ENCODE measurements around the gene PPEF2.
"Not testable (repeated sequence)": the region's sequence is repeated elsewhere in the genome, so short reads cannot be mapped to it uniquely, and the experiment has no call there.

The PPEF2 gene, protein sequence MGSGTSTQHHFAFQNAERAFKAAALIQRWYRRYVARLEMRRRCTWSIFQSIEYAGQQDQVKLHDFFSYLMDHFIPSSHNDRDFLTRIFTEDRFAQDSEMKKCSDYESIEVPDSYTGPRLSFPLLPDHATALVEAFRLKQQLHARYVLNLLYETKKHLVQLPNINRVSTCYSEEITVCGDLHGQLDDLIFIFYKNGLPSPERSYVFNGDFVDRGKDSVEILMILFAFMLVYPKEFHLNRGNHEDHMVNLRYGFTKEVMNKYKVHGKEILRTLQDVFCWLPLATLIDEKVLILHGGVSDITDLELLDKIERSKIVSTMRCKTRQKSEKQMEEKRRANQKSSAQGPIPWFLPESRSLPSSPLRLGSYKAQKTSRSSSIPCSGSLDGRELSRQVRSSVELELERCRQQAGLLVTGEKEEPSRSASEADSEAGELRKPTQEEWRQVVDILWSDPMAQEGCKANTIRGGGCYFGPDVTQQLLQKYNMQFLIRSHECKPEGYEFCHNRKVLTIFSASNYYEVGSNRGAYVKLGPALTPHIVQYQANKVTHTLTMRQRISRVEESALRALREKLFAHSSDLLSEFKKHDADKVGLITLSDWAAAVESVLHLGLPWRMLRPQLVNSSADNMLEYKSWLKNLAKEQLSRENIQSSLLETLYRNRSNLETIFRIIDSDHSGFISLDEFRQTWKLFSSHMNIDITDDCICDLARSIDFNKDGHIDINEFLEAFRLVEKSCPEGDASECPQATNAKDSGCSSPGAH

GRCh38 chr4:75902352-75902751, at the start of gene PPEF2:
Gene PPEF2 (minus strand): TSS chr4:75902452. CDS start chr4:75896325, 6,127 bp downstream.
- DNase-seq = no peak

GRCh38 chr4:75950213-75950815, 48.1 kb upstream of the PPEF2 start:
- no peak for DNase-seq

DNA sequence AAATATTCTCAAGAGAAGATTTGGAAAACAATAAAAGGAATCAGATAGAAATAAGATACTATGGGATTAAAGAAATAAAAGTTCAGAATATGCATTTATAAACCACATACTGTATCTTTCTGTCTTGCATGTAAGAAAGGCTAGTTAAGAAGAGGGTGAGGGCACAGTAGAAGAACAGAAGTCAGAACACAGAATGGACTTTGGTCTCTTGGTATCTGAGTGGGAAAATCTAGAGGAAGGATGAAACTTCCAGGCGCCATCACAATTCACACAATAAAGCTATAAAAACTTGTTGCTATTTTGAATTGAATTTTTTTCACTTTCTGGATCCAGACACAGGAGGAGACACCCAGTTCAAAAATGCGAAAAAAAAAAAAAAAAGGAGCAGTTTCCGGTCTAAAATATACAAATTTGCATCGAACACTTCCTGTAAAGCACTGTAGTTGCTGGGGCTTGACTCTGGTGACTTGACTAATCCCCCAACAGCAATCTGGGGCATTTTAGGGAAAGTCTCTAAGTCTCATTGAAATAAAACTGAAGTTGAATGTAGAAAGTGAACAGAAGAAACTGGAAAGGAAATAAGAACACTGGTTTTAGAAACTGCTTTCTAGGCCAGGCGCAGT, 46.7 kb upstream of the PPEF2 start:
- no peak for DNase-seq

DNA sequence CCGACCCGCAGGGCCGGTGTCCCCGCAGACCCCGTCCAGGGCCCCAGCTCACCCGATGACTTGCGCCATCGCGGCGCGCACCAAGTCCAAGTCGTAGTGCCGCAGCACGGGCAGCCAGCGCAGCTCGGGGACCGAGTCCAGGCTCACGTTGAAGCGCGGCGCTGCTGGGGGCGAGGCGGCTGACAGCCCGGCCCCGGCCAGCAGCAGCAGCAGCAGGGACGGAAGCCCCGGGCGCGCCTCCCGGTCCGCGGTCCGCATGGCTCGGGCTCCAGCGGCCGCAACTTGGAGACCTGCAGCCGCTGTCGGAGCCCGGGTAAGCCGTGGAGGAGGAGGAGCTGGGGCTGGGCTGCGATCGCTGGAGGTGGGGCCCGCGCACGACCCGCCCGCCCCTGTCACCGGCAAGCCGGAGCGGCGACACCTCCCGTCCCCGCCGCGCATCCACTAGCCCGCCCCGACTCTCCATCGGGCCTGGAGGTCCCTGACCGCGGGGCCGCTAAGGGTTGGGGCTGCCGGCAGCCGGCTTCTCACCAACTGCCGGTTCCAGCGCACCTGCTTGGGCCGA, 38.5 kb upstream of the PPEF2 start, which contains the start of gene NAAA:
Gene NAAA (minus strand): TSS at position 322 of the 562 bp plus-strand sequence. CDS start 64 bp downstream, at position 258.
- peak; percentile 72 to 83 for DNase-seq

DNA sequence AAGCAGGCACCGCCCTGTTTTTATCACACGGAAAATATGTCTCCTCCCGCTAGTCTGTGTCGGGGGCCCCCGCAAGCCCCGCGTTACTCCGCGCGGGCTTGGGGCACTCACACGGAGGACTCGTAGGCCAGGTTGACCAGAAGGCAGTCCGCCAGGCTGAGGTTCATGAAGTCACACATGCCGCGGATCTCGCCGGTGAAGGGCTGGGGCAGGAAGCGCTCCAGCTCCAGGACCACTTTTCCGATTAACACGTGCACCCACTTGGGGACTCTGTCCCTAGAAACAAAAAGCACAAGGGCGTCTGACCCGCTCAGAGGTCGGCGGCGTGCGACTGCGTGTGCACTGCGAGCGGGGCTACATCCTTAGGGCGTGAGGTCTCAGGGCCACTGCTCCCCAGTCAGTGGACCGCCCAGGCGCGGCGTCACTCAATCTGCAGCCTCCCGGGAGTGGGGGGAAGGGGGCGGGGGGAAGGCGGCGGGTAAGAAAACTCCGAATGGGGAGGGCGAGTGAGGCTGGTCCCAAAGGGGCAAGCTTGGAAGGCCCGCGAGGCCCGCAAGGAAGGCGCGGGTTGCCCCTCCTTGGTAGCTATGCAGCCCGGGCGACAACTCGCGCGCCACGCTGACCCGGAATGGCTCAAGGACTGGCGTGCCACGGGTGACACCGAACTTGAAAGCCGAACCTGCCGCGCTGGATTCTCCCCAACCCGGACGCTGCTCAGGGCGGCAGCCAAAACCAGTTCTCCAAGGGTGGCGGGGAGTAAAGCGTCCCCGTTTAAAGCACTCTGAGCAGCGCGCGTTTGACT, 37.8 kb upstream of the PPEF2 start:
- peak; percentile 67 to 80 for DNase-seq

DNA sequence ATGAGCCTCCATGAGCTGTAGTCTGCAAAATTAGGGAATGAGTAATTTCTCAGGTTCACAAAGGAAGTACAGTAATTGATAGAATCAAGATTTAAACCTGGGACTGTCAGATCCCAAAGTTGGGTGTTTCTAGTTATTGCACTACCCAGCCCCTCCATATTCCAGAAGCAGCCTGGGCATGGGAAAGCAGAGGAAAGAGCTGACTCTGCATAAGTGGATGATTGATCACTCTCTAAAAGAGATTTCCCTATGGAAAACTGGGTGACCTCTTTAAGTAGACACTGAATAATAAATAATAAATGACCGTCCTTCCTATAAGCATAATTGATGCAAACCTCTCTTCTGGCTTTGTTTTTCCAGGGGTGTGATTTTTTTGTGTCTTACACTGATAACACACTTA, 33.4 kb upstream of the PPEF2 start:
- no peak for DNase-seq

- DNase-seq = no peak
Observed at GRCh38 chr4:75930152-75930551, 27.9 kb upstream of the PPEF2 start.

DNA sequence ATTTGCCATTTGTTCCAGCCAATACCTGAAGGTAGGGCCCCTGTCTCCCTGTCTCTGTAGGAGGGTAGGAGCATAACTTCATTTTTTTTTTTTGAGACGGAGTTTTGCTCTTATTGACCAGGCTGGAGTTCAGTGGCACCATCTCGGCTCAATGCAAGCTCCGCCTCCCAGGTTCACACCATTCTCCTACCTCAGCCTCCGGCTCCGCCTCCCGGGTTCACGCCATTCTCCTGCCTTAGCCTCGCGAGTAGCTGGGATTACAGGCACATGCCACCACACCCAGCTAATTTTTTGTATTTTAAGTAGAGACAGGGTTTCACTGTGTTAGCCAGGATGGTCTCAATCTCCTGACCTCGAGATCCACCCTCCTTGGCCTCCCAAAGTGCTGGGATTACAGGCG, 22.7 kb upstream of the PPEF2 start:
- not testable (repeated sequence) for DNase-seq

- no peak for DNase-seq
Observed at GRCh38 chr4:75924309-75924827, 22.1 kb upstream of the PPEF2 start.

- no peak for DNase-seq
Observed at GRCh38 chr4:75922588-75922987, 20.3 kb upstream of the PPEF2 start.

DNA sequence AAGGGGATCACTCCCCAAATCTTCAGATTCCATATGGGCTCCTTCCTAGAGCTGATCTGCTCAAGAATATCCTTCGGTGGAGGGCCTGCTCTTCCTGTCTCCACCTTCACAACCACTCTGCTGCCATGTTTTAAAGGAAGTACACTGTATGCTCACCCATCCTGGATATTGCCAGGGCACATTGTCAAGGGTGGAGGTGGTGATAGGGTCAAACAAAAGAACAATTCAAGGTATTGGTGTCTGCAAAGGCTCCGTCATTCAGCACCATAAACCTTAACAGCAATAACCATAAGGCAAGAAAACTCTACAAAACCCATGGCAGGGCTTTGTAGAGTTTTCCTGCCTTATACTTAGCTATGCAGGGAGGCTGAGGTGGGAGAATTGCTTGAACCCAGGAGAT, 19.7 kb upstream of the PPEF2 start:
- DNase-seq = no peak

DNA sequence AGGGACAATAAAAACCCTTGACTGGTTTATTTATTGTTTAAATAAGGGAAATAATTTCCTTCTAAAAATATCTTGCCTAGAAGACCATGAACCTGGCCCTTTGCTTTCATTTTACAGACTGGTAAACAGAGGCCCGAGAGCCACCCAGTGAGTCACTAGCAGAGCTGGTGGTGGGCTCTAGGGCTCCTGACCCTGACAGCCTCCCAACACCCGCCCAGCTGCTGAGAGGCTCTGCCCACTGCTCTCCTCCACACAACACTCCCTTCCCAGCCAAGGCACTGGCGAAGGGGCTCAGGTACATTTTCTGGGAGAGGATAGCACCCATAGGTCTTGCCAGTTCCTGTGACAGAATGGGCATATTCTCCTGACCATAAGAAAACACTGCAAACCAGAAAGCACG, 18.1 kb upstream of the PPEF2 start:
- no peak for DNase-seq

DNA sequence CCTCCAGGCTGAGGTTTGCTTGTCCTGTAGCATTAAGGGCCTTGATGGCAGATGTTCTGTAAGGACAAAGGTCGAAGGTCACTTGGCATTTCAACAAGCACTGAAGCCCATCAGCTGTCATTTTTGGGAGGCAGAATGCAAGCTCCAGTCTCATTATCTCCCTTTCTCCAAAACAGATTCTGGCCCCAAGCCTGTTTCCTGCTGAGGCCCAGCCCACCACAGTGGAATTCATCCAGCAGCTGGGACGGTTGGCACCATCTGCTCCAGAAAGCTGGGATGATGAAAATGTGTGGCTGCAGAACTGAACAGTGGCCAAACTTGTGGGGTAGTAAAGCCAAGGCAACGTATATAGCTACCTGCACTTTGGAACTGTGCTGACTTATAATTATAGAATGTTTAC, 17.7 kb upstream of the PPEF2 start:
- DNase-seq = no peak

GRCh38 chr4:75916091-75916661, 13.9 kb upstream of the PPEF2 start:
- DNase-seq = peak; percentile 33 to 53

- no peak for DNase-seq
Observed at GRCh38 chr4:75912968-75913367, 10.7 kb upstream of the PPEF2 start.

- not testable (repeated sequence) for DNase-seq
Observed at GRCh38 chr4:75910831-75911230, 8.6 kb upstream of the PPEF2 start.

GRCh38 chr4:75909405-75909804, 7.2 kb upstream of the PPEF2 start:
- DNase-seq = no peak

- no peak for DNase-seq
Observed at GRCh38 chr4:75908555-75908954, 6.3 kb upstream of the PPEF2 start.

GRCh38 chr4:75907966-75908365, 5.7 kb upstream of the PPEF2 start:
- no peak for DNase-seq

DNA sequence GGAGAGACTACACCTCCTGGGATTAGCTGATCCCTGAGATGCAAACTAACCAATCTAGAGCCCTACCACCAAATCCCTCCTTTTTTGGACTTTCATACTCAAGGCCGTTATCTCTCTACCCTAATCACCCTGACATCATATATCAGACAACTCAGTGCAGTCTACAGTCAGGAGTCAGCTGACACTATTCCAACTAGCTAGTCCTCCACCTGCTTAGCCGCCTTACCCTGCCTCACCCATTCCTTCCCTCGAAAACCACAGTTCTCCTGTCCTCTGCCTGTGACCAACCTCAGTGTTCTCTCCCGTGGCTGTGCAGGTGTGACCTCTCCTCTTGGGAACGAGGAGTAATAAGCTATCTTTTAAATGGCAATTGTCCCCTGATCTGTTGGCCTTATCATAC, 1.8 kb upstream of the PPEF2 start:
- no peak for DNase-seq

DNA sequence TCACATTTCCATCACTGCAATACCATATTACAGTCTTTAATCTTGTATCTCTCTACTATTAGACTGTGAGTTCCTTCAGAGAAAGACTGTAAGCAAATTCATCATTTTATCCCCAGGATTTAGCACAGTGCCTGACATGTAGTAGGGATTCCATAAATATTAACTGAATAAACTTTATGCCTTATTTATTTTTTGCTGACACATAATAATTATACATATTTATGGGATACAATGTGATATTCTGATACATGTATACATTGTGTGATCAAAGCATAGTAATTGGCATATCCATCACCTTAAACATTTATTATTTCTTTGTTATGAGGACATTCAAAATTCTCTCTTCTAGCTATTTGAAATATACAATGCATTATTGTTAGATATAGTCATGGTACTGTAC, 3.7 kb downstream of the PPEF2 start:
- no peak for DNase-seq
